ENCODE data around the gene CEP72.
"Not testable (repeated sequence)": the region's sequence is repeated elsewhere in the genome, so short reads cannot be mapped to it uniquely, and the experiment has no call there.

CEP72 gene

DNA sequence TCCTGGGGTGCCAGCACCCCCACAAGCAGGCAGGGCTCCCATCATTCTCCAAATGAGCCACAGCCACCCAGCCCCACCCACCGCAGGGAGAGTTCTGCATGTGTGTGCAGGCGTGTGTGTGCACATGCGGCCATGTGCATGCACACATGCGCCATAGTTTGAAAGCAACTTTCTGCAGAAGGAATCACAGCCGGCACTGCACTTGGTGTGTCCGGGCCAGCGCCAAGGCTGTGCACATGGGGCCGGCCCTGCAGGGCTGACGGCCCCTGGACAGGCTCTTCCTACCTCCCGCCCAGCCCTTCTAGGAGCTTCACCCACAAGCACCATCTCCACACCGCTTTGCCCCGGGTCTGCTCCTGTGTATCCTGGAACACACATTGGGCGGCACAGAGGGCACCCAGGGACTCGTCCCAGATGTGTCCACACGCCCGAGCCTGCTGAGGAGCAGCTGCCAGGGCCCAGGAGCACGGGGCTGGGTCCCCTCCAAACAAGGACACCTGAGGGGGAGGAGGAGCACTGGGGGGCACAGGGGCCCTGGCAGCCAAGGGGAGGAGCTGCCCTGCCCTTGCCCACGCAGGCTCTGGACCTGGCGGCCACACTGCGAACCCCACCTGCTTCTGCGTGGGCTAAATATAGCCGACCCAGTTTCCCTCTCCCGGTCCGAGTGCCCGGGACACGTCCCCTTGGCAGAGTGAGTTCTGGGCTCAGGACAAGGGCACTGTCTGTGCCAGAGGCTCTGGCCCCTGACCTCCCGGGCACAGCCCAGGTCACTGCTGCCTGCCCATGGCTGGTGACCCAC, 61.9 kb downstream of the CEP72 start:
- no peak for DNase-seq

DNA sequence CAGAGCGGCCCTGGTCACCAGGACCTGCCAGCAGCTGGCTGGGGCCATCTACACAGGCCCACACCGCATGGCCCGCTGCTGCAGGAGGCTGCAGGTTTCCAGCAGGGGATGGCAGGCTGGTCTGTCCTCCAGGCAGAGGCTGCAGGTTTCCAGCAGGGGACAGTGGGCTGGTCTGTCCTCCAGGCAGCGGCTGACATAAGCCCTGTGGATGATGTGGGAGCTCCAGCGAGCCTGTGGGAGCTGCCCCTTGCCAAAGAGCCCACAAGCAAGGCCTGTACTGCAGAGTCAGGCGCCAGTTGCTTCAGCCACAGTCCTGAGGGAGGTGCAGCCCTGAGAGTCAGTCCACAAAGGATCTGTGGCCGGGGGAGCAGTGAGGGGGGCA, 62.5 kb downstream of the CEP72 start:
- DNase-seq, result no peak

DNA sequence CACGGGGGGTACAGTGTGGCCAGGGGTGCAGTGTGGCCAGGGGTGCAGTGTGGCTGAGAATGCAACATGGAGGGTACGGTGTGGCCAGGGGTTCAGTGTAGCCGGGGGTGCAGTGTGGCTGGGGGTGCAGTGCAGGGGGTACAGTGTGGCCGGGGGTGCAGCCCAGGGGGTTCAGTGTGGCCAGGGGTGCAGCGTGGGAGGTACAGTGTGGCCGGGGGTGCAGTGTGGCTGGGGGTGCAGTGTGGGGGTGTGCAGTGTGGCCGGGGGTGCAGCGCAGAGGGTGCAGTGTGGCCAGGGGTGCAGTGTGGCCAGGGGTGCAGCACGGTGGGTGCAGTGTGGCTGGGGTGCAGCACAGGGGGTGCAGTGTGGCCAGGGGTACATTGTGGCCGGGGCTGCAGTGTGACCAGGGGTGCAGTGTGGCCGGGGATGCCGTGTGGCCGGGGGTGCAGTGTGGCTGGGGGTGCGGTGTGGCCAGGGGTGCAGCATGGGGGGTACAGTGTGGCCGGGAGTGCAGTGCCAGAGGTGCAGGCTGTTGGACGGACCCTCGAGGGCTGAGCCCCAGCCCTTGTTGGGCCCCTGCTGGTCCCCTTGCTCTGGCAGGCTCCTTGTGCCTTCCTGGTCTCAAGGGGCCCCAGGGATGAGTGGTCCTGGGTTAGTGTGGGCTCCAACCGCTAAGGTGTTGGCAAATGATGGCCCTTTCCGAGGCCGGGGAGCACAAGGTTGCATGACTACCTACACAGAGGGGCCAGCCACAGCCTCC, 63.2 kb downstream of the CEP72 start:
- DNase-seq, result no peak

DNA sequence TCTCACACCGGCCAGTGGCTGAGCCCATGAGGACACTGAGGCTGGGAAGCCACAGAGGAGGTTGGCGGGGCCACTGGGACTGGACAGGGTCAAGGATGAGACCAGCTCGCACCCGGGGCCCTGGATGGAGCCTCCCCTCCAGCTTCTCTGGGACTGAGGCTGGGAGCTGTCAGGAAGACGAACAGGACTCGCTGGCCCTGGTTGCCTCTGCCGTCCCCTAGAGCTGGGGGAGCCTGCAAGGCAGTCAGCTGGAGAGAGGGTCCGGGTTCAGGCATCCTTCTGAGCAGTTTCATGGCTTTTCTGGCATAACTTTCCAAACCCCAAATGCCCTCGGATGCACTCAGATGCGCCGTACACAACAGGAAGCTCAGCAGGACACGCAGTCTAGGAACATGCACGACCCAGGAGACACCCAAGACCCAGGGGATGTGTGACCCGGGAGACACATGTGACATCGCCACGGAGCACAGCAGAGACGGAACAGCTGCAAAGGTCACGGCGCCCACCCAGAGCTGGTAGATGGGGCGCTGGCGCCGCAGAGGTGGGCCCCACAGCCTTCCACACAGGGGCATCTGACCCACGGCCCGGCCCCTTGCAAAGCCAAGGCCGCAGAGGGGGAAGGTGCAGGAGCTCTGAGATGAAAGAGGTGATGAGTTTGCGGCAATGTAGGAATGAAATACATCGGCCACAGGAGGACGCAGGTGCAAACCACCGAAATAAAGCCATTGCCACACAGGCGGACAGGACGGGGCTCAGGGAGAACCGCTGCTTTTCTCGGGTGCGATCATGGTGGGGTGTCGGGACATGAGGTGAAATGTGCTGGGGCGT, 63.9 kb downstream of the CEP72 start:
- DNase-seq, result no peak

DNA sequence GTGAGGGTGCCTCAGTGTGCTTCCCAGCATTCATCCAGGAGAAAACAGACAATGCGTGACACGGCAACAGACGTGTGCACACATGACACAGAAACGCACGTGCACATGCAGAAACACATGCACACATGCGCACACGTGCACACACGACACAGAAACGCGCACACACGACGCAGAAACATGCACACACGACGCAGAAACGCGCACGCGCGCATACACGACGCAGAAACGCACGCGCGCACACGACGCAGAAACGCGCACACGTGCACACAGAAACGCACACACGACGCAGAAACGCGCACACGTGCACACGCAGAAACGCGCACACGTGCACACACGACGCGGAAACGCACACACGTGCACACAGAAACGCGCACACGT, 64.5 kb downstream of the CEP72 start:
- no peak for DNase-seq

DNA sequence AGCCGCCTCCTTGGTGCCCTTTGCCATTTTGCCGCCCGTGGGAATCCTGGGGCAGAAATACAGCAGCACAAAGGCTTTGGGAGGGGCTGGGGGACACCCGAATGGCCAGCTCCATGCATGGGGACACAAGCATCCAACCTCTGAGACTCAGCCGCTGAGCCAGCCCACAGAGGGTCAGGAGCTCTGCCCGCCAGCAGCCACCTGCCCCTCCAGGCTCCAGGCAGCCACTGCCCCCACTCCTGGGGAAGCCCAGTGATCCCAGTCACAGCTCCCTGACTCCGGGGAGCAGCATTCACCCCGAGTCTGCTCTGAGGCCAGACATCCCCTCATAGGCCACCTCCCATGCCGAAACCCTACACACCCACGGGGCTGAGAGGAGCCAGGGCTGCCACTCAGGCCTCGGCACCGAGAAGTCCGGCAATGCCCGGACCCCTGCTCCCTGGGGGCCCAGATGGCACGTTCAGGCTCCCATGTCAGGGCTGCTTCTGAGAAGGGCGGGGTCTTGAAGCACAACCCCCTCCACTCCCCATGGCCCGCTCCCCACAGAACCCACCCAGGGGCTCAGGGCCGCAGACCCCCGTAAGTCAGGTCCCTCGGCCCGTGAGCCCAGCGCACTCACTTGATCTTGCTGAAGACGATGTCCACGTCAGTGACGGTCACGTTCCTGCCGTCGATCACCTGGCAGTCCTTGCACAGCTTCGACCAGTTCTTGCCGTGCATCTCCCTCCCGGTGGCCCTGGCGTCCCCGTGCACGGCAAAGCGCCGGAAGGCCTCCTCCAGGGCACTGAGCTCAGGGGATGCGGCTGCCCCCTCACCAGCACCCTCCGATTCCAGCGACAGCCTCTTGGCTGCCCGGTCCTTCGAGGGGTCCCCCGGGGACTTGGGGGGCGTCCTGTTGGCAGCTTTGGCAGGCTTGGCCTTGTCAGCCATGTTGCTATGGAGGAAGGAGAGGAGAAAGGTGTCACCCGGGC, 65.3 kb downstream of the CEP72 start:
- DNase-seq, result no peak

DNA sequence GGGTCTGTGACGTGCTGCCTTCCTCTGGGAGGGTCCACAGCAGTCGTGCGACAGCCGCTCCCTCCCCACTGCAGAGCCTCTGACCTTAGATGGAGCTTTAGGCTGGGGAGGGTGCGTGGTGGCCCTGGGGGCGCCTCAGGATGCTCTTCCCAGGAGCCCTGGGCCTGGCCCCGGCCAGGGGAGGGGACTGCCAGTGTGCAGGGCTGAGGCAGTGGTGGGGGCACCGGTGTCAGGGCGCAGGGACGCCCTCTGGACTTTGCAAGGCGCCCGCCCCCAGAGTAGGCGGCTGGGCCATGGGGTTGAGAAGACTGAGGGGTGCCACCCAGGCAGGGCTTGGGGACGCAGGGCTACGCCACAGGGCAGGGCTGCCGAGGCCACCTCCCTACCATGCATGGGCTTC, 66.4 kb downstream of the CEP72 start:
- not testable (repeated sequence) for DNase-seq

DNA sequence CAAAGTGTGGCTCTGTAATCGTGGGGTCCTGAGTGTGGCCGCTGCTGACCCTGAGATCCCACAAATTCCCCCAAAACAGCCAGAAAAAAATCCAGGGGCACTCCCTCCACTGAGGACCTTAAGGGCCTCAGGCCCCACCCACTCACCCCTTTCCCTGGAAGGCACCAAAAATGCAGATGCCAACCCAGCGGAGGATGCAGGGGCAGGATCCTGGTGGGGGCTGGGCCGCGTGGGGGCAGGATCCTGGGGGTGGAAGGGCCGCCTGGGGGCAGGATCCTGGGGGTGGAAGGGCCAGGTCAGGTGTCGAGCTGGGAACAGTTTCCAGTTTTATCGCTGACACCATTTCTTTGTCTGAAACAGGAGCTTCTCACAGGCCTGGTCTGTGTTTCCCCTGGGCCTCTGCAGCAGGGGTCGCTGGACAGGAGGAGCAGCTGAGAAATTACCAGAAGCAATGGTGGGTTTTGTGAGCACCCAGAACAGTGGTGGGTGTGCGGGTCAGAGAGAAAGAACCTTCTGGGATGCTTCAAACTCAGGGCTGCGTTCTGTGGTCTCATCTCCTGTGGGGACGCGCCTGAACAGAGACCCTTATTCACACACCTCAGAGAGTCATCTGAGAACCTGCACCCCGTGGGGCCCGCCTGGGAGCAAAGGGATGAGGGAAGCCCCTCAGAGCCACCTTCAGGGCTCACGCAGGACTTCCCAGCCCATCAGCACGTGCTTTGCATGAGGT, 67.2 kb downstream of the CEP72 start:
- not testable (repeated sequence) for DNase-seq

DNA sequence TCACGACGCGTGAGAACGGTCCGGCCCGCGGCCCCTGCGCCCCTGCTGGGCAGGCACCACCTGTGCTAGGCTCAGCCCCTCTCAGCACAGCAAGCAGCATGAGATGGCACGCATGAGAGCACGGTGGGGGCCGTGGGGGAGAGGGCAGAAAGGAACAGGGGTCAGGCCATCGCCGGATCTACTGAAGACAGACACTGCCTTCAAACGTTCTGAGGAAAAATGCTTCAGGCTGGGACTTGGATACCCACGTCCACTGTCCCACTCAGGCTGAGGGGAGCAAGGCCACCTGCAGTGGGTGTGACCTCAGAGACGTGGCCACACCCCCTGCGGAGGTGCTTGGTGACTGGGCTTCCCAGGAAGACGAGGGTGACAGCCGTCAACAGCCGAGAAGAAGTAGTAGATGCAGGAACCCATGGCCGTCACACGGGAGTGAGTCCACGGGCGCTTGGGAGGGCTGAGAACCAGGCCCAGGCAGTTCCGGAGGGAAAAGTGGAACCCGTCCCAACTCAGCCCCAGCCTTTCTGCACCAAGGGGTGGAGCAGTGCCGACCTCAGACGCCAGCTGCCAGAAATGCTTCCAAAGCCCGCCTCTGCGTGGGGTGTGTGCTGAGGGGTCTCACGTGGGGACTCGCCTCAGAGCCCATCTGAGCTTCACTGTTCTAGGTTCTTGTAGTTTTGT, 68.1 kb downstream of the CEP72 start:
- not testable (repeated sequence) for DNase-seq

DNA sequence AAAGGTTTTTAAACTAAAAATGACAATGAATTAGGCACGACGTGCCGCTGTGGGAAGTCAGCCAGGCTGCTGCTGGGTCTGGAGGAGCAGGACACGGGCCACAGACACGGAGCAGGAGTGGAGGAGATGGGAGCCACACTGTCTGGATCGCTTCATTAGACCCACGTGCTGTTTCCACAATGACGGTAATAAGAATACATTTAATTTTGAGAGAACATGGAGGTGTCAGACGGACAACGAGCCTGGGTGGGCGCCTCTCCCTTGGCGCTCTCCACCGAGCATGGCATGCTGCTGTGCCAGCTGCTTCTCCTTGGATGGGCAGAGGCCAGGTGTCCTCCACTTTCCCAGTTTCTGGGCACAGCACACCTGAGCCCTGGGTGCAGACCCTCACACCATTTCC, 68.7 kb downstream of the CEP72 start:
- DNase-seq, result not testable (repeated sequence)

DNA sequence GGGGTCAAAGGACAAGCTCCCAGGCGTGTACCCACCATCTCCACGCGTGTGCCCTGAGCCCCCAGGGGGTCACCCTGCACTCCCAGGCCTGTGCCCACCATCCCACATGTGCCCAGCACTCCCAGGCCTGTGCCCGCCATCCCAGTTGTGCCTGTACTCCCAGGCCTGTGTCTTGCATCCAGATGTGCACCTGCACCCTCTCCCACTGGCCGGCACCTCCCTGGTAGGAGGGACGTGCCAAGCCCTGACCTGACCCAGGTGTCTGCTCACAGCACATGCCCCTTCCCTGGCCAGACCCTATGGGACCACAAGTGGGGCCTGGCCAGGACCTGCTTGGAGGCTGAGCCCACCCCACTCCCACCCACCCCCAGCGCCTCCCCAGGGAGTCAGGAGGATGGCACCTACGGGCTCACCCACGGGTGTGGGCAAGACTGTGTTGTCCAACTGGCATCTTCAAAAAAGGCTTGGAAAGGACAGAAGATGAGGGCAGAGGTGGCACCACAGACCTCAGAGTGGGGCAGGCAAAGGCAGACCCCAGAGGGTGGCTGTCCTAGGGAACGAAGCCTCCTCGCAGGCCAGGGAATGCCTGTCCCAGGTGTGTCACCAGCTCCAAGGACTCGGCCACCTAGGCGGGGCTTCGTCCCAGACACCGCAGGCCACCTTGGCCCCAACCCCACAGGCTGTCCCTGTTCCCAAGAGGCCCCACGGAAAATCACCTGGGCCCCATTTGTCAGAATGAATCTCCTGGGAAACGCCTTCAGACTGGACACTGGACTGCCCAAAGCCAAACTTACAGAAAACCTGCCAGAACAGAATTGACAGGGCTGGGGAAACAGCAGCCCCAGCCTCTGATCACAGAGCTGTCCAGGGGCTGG, 69.4 kb downstream of the CEP72 start:
- DNase-seq, result not testable (repeated sequence)

DNA sequence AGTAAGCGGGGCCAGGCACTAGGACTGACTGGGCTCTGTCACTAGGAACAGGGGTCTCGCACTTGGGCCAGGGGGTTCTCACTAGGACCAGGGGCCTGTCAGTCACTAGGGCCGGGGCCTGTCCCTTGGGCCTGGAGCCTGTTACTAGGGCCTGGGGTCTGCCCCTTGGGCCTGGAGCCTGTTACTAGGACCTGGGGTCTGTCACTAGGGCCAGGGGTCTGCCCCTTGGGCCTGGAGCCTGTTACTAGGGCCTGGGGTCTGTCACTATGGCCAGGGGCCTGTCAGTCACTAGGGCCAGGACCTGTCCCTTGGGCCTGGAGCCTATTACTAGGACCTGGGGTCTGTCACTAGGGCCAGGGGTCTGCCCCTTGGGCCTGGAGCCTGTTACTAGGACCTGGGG, 70.1 kb downstream of the CEP72 start:
- not testable (repeated sequence) for DNase-seq

DNA sequence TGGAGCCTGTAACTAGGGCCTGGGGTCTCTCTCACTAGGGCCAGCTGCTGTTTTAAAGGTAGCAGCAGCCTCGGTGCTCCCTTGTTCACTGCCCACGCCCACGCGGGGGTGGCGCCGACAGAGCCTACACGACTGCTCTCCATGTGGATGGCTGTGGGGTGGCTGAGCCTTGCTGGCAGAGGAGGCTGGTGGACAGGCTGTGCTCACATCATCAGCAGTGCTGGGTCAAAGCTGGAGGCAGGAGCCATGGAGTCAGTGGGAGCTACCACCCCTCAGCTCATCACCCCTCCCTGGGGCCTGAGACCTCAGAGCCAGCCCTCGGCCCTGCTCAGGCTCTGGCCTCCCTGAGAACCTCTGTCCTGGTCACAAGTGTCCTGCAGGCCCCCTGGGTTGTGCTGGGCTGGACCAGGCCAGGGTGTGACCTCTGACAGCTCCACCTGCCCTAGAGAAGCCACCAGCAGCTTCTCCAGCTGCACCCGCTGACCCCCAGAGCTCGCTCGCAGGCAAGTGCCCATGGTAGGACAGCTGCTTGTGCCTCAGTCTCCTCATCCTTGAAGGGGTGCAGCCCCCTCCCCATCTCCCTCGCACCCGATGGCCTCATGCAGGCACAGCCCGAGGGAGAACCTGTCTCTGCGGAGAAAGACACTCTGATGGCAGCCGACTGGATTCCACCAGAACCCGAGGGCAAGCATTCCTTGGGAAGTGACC, 70.7 kb downstream of the CEP72 start:
- DNase-seq, result not testable (repeated sequence)

DNA sequence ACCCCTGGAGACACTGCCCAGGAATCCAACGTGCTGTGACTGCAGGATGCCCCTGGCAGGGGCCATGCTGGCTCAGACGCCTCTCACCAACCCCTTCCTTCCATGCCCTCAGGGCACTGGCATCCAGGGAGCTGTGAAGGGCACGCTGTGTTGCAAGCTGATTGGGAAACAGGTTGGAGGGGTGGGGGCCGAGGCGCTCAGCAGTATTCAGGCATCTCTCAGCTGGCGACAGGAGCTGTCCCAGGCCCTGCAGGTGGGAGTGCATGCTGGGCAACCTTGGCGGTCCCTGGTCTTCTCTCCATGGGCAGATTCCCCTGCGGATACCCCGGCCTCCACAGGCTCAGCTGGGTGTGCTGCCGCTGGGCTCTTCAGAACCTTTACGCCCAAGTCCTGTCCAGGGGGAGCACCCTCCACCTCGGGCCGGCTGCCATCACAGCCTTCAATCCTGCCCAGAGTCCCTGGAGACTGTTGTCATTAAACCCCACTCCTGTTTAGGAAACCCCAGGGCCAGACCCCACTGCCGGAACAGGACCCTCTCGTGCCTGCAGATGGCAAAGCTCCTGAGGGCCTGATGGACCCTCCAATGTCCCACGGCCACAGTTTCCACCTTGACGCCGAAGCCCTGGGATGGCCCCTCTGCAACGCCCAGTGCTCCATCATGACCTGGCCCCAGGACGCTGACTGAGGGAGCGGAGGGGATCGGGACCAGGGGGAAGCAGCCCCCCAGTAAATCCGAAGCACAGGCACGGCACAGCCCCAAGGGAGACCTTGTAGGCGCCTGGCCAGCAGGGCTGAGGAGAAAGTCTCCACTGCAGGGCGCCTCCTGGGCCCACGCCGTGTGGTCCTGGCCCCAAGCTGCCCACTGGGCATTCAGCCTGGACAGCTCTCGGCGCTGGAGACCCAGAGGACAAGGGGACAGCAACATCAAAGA, 71.7 kb downstream of the CEP72 start:
- no peak for DNase-seq

DNA sequence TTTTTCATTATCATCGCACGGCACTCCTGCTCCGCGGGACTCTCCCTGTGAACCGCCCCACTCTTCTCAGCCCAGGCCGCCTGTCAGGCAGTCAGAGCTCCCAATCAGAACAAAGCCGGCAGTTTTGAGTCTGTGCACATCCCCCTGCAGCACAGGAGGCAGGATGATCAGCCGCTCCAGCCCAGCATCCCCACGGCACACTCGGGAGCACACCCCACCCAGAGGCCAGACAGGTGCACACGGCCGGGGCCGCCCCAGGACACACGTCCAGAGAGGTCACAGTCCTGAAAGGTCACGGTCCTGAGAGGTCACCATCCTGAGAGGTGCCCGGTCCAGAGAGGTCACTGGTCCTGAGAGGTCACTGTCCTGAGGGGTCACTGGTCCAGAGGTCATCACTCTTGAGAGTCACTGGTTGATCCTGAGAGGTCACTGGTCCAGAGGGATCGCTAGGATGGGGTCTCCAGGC, 72.6 kb downstream of the CEP72 start:
- DNase-seq, result no peak

DNA sequence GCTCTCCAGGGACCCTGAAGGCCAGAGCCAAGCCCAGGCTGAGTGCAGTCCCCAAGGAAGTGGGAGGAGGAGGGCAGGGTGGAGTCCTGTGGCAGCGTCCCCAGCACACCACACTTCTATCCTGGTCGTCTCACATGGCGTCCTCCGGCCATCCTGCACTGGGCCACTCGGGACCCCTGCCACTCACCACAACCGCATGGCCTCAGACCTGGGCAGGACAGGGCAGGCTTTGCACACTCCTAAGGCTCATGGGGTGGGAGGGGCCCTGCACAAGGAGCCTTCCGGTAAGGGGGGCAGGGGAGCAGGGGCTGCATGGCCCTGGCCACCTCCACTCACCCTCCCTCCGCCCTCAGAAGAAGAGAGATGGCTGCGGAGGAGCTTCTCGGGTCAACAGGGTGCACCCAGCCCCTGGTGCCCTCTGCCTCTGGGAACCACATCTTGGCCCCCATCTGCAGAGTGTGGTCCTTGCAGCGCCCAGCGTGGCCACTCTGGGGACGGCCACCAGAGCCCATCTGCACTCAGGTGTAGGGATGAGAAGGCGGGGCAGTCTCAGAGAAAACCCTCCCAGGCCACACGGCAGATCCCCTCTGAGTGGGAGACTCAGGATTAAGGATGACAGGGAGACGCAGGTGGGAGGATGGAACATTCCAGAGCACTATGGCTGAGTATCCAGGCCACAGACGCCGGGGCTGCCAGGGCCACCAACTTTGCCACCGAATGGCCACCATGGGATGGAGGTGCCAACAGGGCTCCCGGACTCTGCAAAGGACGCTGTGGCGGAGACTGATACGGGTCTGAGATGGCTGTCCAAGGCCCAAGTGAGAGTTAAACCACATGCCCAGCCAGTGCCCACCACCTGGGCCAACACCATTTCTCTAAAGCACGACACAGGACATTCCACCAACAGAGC, 73.4 kb downstream of the CEP72 start:
- no peak for DNase-seq

DNA sequence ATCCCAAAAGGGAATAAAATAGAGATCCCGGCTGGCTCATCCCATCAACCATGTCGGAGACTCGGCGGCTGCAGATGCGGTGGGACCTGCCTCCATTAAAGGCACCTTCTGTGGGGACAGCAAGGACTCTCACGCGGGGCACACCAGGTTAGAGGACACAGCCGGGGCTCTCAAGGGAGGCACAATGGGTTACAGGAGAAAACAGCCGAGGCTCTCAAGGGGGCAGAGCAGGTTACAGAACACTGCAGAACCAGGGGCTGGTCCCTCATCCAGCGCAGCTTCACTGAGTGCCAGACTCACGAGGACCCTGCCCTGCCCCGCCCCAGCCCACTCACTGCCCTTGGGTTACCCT, 74.0 kb downstream of the CEP72 start:
- DNase-seq, result not testable (repeated sequence)

All from T1000 (cell line).